Measurements from ENCODE around the gene NTRK2.

GRCh38 chr9:84794981-84795637, 125.6 kb downstream of the NTRK2 start:
- TF ChIP-seq, protein P1, sequence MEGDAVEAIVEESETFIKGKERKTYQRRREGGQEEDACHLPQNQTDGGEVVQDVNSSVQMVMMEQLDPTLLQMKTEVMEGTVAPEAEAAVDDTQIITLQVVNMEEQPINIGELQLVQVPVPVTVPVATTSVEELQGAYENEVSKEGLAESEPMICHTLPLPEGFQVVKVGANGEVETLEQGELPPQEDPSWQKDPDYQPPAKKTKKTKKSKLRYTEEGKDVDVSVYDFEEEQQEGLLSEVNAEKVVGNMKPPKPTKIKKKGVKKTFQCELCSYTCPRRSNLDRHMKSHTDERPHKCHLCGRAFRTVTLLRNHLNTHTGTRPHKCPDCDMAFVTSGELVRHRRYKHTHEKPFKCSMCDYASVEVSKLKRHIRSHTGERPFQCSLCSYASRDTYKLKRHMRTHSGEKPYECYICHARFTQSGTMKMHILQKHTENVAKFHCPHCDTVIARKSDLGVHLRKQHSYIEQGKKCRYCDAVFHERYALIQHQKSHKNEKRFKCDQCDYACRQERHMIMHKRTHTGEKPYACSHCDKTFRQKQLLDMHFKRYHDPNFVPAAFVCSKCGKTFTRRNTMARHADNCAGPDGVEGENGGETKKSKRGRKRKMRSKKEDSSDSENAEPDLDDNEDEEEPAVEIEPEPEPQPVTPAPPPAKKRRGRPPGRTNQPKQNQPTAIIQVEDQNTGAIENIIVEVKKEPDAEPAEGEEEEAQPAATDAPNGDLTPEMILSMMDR (IDR thresholded peaks at IDR 0.05): no peak
- TF ChIP-seq EZH2 (IDR thresholded peaks at IDR 0.05) (no peak), EZH2phosphoT487 (IDR thresholded peaks at IDR 0.05) (no peak)

Measured in neural progenitor cell (in vitro differentiated cells).